SK-N-SH (cell line): Measurements from ENCODE around the gene ZNF550. TPM values are rescaled to one million over a fixed set of nuclear protein-coding genes. Genes with fewer than 3 reads are reported as not detected.
A peak's percentile ranks its signal among the peaks of the same experiment; 100 is the strongest.
"Not testable (repeated sequence)": the region's sequence is repeated elsewhere in the genome, so short reads cannot be mapped to it uniquely, and the experiment has no call there.

ENCODE experiments used
- CTCF ChIA-PET: fragments of 300-600, 350-600 bp; formaldehyde crosslinking; extraction: SDS; loops from one replicate; lab custom pipeline; 2021; lab: Yijun Ruan, JAX
- POLR2A ChIA-PET: fragments of 350-600 bp; sonication (Branson Sonifier 250); formaldehyde crosslinking; extraction: SDS; loops from one replicate; lab custom pipeline; 2020; ENCODE audit warnings: antibody characterized with exemption, inconsistent platforms; lab: Yijun Ruan, JAX
- DNase-seq: peaks from one replicate; pipeline ENCODE4 v3.0.0; 2012
- H2AFZ ChIP-seq: fragments of 200-600 bp; sonication (generic); 2 replicates; pipeline ENCODE4 v1.8.1; 2016; ENCODE audit warnings: antibody characterized with exemption, mild to moderate bottlenecking, low read depth
- H3F3A ChIP-seq: fragments of 200-600 bp; sonication (generic); replicated peaks from 2 replicates; pipeline ENCODE3; 2016; ENCODE audit warnings: antibody characterized with exemption, mild to moderate bottlenecking; ENCODE audit not compliant: insufficient read depth
- H3K27ac ChIP-seq, 2 experiments: fragments of 200-500 bp in 1 of 2; fragments of 200-600 bp in 1 of 2; sonication (Bioruptor generic) in 1 of 2; sonication (generic), shearing (Covaris generic) in 1 of 2; 2 replicates each; pipeline versions ENCODE4 v1.5.1 to v1.6.1; 2014 to 2016; ENCODE audit warnings: low read depth in 2 of 2, inconsistent platforms in 1 of 2, low read length in 1 of 2, mild to moderate bottlenecking in 1 of 2, mixed read lengths in 1 of 2
- H3K27me3 ChIP-seq: fragments of 200-600 bp; sonication (generic), shearing (Covaris generic); 2 replicates; pipeline ENCODE4 v1.6.1; 2016; ENCODE audit warnings: mixed run types; ENCODE audit not compliant: insufficient read depth
- H3K36me3 ChIP-seq, 2 experiments: fragments of 200-500 bp in 1 of 2; fragments of 200-600 bp in 1 of 2; sonication (Bioruptor generic) in 1 of 2; sonication (generic) in 1 of 2; replicated peaks in 1 of 2; 2 replicates each; pipeline versions ENCODE3 to v1.5.1; 2014 to 2016; ENCODE audit warnings: low read length in 1 of 2, mild to moderate bottlenecking in 1 of 2; ENCODE audit not compliant: insufficient read depth in 2 of 2, control insufficient read depth in 1 of 2
- H3K4me1 ChIP-seq, 2 experiments: fragments of 200-500 bp in 1 of 2; fragments of 200-600 bp in 1 of 2; sonication (Bioruptor generic) in 1 of 2; sonication (generic), shearing (Covaris generic) in 1 of 2; 2 replicates each; pipeline versions ENCODE4 v1.5.1 to v1.6.1; 2014 to 2016; ENCODE audit warnings: low read depth in 1 of 2, low read length in 1 of 2, mixed run types in 1 of 2; ENCODE audit not compliant: insufficient read depth in 2 of 2, control insufficient read depth in 1 of 2
- H3K4me2 ChIP-seq: fragments of 200-600 bp; sonication (generic), shearing (Covaris generic); 2 replicates; pipeline ENCODE4 v1.6.1; 2017; ENCODE audit warnings: mixed run types
- H3K4me3 ChIP-seq, 2 experiments: fragments of 200-500 bp in 1 of 2; fragments of 200-600 bp in 1 of 2; sonication (Bioruptor generic) in 1 of 2; sonication (generic), shearing (Covaris generic) in 1 of 2; 2 replicates each; pipeline versions ENCODE4 v1.5.1 to v1.8.1; 2014 to 2016; ENCODE audit warnings: low read depth in 2 of 2, inconsistent platforms in 1 of 2, low read length in 1 of 2, mild to moderate bottlenecking in 1 of 2, mixed read lengths in 1 of 2, moderate library complexity in 1 of 2
- H3K79me2 ChIP-seq: fragments of 200-600 bp; sonication (generic); 2 replicates; pipeline ENCODE4 v1.8.1; 2017; ENCODE audit warnings: mild to moderate bottlenecking; ENCODE audit not compliant: insufficient read depth
- H3K9ac ChIP-seq: fragments of 200-600 bp; sonication (generic); 2 replicates; pipeline ENCODE4 v1.6.1; 2017; ENCODE audit warnings: mixed run types
- H3K9me2 ChIP-seq: fragments of 200-600 bp; sonication (generic); 2 replicates; pipeline ENCODE4 v1.6.1; 2017; ENCODE audit warnings: mixed run types
- H3K9me3 ChIP-seq: fragments of 200-600 bp; sonication (generic); 2 replicates; pipeline ENCODE4 v1.6.1; 2017; ENCODE audit warnings: mixed run types, mild to moderate bottlenecking, moderate library complexity
- H4K20me1 ChIP-seq: fragments of 200-600 bp; sonication (generic); 2 replicates; pipeline ENCODE4 v1.6.1; 2017; ENCODE audit warnings: mild to moderate bottlenecking, mixed run types; ENCODE audit not compliant: insufficient read depth
- EP300 ChIP-seq, 2 experiments: IDR thresholded peaks; 2 replicates each; pipeline versions ENCODE4 v1.4.0 to v1.6.1; 2012; ENCODE audit warnings: borderline replicate concordance in 1 of 2, low read depth in 1 of 2, low read length in 1 of 2
- FOXJ3 ChIP-seq: sonication (generic); formaldehyde crosslinking; IDR thresholded peaks from 2 replicates; pipeline ENCODE4 v1.5.1; 2020; ENCODE audit warnings: mild to moderate bottlenecking, missing genetic modification reagents
- GATA2 ChIP-seq: sonication (generic); formaldehyde crosslinking; IDR thresholded peaks from 2 replicates; pipeline ENCODE4 v1.5.0; 2020; ENCODE audit warnings: mild to moderate bottlenecking, missing genetic modification reagents
- POLR2AphosphoS5 ChIP-seq: IDR thresholded peaks from 2 replicates; pipeline ENCODE4 v1.6.1; 2012; ENCODE audit warnings: low read depth, low read length
- RCOR1 ChIP-seq: fragments of 150-350 bp; IDR thresholded peaks from 2 replicates; pipeline ENCODE4 v1.6.1; 2017; ENCODE audit warnings: antibody characterized with exemption, low read length
- SMC3 ChIP-seq: IDR thresholded peaks from 2 replicates; pipeline ENCODE4 v1.6.1; 2012; ENCODE audit warnings: low read depth, low read length, improper control_type of control experiment
- TAF1 ChIP-seq: IDR thresholded peaks from 2 replicates; pipeline ENCODE4 v1.6.1; 2012; ENCODE audit warnings: low read depth, mild to moderate bottlenecking, low read length, moderate library complexity, borderline replicate concordance
- TCF12 ChIP-seq: IDR thresholded peaks from 2 replicates; pipeline ENCODE4 v1.4.0; 2012
- WGBS: methylation state at CpG from one replicate; pipeline ENCODE4 v1.1.6; 2017; ENCODE audit warnings: low lambda C conversion rate; 5-methylcytosine and 5-hydroxymethylcytosine counted together
- polyA plus RNA-seq, 3 experiments: library from polyadenylated mRNA; depleted of rRNA; stranded (reverse); fragments of >200 nt; gene quantifications; 2 replicates each; pipeline ENCODE4 v1.2.3, GENCODE V29; 2012
- TF ChIP-seq, protein P1 (sequence below): IDR thresholded peaks from 2 replicates; pipeline ENCODE4 v1.4.0; 2012; ENCODE audit warnings: low read depth, borderline replicate concordance
- TF ChIP-seq, protein P2 (sequence below): IDR thresholded peaks from 2 replicates; pipeline ENCODE4; 2012

ZNF550 gene
- polyA plus RNA-seq, 1 of the 3 experiments (the other 2 are of a cell fraction), result 5.7 TPM

DNA sequence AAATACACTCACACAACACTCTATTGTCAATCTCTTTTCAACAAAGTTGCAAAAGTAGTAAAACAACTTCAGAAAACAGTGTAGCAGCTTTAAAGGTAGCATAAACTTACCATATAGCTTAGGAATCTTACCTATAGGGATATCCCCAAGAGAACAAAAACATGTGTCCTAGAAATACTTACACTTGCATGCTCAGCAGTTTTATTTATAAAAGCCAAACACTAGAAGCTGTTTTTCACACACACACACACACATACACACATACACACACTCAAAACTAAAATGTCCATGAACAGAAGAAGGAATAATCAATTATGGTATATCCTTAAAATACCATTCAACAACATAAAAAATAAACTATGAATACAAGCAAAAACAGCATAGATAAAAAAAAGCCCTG, 48.2 kb downstream of the ZNF550 start (continued):
- TF ChIP-seq RCOR1, result no peak
- TF ChIP-seq SMC3, result no peak
- TF ChIP-seq FOXJ3 (CRISPR knock-in tag), result no peak
- TF ChIP-seq, protein P1, sequence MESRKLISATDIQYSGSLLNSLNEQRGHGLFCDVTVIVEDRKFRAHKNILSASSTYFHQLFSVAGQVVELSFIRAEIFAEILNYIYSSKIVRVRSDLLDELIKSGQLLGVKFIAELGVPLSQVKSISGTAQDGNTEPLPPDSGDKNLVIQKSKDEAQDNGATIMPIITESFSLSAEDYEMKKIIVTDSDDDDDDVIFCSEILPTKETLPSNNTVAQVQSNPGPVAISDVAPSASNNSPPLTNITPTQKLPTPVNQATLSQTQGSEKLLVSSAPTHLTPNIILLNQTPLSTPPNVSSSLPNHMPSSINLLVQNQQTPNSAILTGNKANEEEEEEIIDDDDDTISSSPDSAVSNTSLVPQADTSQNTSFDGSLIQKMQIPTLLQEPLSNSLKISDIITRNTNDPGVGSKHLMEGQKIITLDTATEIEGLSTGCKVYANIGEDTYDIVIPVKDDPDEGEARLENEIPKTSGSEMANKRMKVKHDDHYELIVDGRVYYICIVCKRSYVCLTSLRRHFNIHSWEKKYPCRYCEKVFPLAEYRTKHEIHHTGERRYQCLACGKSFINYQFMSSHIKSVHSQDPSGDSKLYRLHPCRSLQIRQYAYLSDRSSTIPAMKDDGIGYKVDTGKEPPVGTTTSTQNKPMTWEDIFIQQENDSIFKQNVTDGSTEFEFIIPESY, result no peak
- TF ChIP-seq, all 33 proteins: peak for 0

- DNase-seq, result no peak
- H3K27me3 ChIP-seq, result no peaks in the 10 kb centered on the region
- no peaks in the 10 kb centered on the region for H4K20me1 ChIP-seq
- 50% methylated on average over 4 of the region's 4 CpGs for WGBS
- H3K4me2 ChIP-seq, result no peak overlapping the region
- H3F3A ChIP-seq, result peaks cover 10% of the 10 kb centered on the region
- H2AFZ ChIP-seq, result no peak overlapping the region
- H3K9me2 ChIP-seq, result no peaks in the 10 kb centered on the region
- ChIA-PET CTCF (no interaction called here), POLR2A (no interaction called here)
- no peak overlapping the region for H3K27ac ChIP-seq
- H3K36me3 ChIP-seq, result peaks cover 34 to 64% of the 10 kb centered on the region in 2 experiments
- H3K9me3 ChIP-seq, result peaks cover 10% of the 10 kb centered on the region
- H3K4me1 ChIP-seq, result no peaks in the 10 kb centered on the region
- H3K9ac ChIP-seq, result no peak overlapping the region
- TF ChIP-seq SMC3 (no peak), GATA2 (CRISPR knock-in tag) (no peak), TAF1 (no peak), POLR2AphosphoS5 (no peak), TCF12 (no peak), EP300 (IDR thresholded peaks at IDR 0.05; ENCODE audit: borderline replicate concordance in 1 of 2, low read depth in 1 of 2, low read length in 1 of 2) (no peak)
- TF ChIP-seq, protein P2, sequence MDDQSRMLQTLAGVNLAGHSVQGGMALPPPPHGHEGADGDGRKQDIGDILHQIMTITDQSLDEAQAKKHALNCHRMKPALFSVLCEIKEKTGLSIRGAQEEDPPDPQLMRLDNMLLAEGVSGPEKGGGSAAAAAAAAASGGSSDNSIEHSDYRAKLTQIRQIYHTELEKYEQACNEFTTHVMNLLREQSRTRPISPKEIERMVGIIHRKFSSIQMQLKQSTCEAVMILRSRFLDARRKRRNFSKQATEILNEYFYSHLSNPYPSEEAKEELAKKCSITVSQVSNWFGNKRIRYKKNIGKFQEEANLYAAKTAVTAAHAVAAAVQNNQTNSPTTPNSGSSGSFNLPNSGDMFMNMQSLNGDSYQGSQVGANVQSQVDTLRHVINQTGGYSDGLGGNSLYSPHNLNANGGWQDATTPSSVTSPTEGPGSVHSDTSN, result no peak
- H3K4me3 ChIP-seq, result peak overlapping the region in 1 of 2 experiments; percentile 2; a peak in 1 of 4 replicates
- H3K79me2 ChIP-seq, result peaks cover 28% of the 10 kb centered on the region
These were observed 53.5 kb downstream of the ZNF550 start for GRCh38 chr19:57506163-57506562.

DNA sequence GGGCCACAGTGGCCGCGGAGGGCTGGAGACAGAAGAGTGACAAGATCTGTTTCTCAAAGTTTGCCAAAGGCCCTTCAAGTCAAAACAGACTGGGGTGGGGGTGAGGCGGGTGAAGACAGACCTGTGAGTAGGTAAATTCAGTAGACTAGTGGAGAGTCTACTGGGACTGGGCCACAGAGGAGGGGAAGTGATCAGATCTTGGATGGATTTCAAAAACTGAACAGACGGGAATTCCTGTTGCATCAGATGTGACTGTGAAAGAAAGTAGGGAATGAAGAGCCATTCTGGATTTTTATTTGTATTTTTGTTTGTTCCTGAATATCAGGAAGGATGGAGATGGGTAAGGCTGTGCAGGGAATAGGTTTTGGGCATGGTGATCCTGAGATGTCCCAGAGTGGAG, 59.3 kb downstream of the ZNF550 start:
- H3K9me2 ChIP-seq, H3K4me1 ChIP-seq, H2AFZ ChIP-seq, H3K9me3 ChIP-seq, H3K27ac ChIP-seq, DNase-seq, H4K20me1 ChIP-seq, H3K27me3 ChIP-seq, CTCF ChIA-PET: not testable (repeated sequence)
- H3K4me3 ChIP-seq, result peak overlapping the region; percentile 44 to 56
- peaks cover 10 to 22% of the 10 kb centered on the region in 2 experiments for H3K36me3 ChIP-seq
- peak overlapping the region; percentile 70 for H3K4me2 ChIP-seq
- 11% methylated on average over 2 of the region's 4 CpGs for whole genome bisulfite sequencing
- peaks cover 39% of the 10 kb centered on the region for H3K79me2 ChIP-seq
- peaks cover 17% of the 10 kb centered on the region for H3F3A ChIP-seq
- POLR2A ChIA-PET, result interaction anchor here (1.0 kb wide), 2 partner anchors 24 to 114 kb away, joined by 4 read pairs; partner anchors contain the start of genes ZNF134 and ZNF772
- H3K9ac ChIP-seq, result peak overlapping the region; percentile 34; the same call in 1 of the 2 replicates
